ENCODE measurements around the gene RC3H2.
"Not testable (repeated sequence)": the region's sequence is repeated elsewhere in the genome, so short reads cannot be mapped to it uniquely, and the experiment has no call there.

The RC3H2 gene

DNA sequence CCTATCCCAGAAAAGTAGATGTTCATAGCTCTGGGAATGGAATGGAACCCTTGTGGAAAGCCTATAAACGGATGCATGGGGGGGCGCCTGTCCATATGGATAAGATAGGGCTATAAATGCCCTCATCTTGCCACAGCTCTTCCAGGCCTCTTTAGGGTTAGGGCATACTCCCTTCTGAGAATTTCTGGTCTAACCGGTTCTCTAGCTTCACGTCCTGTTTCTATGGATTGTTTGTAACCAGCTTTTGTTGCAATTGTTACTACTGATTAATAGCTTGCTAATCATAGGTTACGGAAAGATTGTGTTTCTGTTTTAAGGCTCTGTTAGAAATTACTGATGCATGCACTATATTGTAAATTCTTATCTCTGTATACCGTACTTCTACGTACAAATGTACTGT is 95.9 kb downstream of the RC3H2 start:
- H3K4me3 Mint-ChIP-seq; H3K27ac Mint-ChIP-seq; H3K9me3 Mint-ChIP-seq (ENCODE audit: low read depth); H3K27me3 Mint-ChIP-seq; H3K36me3 Mint-ChIP-seq: not testable (repeated sequence)
- H3K4me1 Mint-ChIP-seq (ENCODE audit: low read depth) = peaks cover 21% of the 10 kb centered on the region

DNA sequence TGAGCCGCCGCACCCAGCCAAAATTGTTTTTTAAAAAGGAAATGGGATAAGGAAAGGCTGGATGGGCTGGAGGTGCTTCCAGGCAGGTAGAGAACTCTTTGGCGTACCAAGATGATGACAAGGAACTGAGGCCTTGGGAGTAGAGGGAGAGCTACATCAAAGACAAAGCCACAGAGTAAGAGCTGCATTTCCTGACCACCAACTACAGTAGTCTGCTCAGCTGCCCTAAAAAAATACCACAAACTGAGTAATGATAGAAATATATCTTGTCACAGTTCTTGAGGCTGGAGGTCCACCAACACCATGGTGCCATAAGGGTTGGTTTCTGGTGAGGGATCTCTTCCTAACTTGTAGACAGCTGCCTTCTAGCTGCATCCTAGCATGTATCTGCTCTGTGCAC is 97.0 kb downstream of the RC3H2 start:
- no peak overlapping the region for H3K4me3 Mint-ChIP-seq

DNA sequence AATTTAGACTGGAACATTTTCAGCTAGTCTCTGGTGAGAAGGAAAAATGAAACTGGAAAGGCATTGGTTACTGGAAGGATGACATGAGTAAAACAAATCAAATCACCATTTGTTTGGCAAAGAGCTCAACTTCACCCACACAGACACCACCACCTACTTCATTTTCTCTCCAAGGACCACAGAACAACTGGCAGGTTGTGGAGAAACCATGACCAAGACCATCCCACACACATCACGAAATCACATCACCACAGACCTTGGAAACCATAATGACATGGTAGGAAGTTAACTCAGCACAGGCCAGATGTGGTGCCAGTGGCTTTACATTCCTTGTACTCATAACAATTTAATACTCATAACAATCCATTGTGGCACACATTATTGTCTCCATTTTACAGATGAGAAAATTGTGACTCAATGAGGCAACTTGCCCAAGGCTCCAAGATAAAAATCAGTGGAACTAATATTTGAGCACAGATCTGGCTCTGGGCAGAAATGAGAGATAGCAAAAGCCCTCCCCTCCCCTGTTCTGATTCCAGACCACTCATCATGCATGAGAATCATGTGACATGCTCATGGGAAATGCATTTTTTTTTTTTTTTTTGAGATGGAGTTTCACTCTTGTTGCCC is 97.8 kb downstream of the RC3H2 start:
- no peak overlapping the region for H3K4me3 Mint-ChIP-seq
- no peaks in the 10 kb centered on the region for H3K9me3 Mint-ChIP-seq (ENCODE audit: low read depth)
- peaks cover 8% of the 10 kb centered on the region for H3K36me3 Mint-ChIP-seq
- H3K27ac Mint-ChIP-seq = no peak overlapping the region
- H3K27me3 Mint-ChIP-seq = no peaks in the 10 kb centered on the region
- peaks cover 20% of the 10 kb centered on the region for H3K4me1 Mint-ChIP-seq (ENCODE audit: low read depth)

More for the DNA sequence above, 97.0 kb downstream of the RC3H2 start:
- Mint-ChIP-seq H3K9me3 (ENCODE audit: low read depth) (no peaks in the 10 kb centered on the region), H3K4me1 (ENCODE audit: low read depth) (peaks cover 20% of the 10 kb centered on the region), H3K36me3 (peaks cover 8% of the 10 kb centered on the region), H3K27me3 (no peaks in the 10 kb centered on the region), H3K27ac (no peak overlapping the region)

GRCh38 chr9:122806661-122807060 is 98.5 kb downstream of the RC3H2 start:
- H3K27me3 Mint-ChIP-seq = no peaks in the 10 kb centered on the region
- peaks cover 8% of the 10 kb centered on the region for H3K36me3 Mint-ChIP-seq
- no peak overlapping the region for H3K4me3 Mint-ChIP-seq
- H3K4me1 Mint-ChIP-seq (ENCODE audit: low read depth) = peaks cover 20% of the 10 kb centered on the region
- no peaks in the 10 kb centered on the region for H3K9me3 Mint-ChIP-seq (ENCODE audit: low read depth)
- H3K27ac Mint-ChIP-seq = no peak overlapping the region

- Mint-ChIP-seq H3K4me1 (ENCODE audit: low read depth) (no peaks in the 10 kb centered on the region), H3K9me3 (ENCODE audit: low read depth) (no peaks in the 10 kb centered on the region), H3K36me3 (peaks cover 3% of the 10 kb centered on the region), H3K27me3 (no peaks in the 10 kb centered on the region), H3K27ac (no peak within 1 kb of the TSS), H3K4me3 (no peak within 1 kb of the TSS)
Measured at GRCh38 chr9:122800066-122801060, 104.8 kb downstream of the RC3H2 start, which contains the start of gene OR1K1. OR1K1 (plus strand) TSS chr9:122800123; CDS start chr9:122800123, 0 bp downstream.

- no peaks in the 10 kb centered on the region for H3K27me3 Mint-ChIP-seq
- H3K27ac Mint-ChIP-seq = no peak overlapping the region
- H3K4me3 Mint-ChIP-seq = no peak overlapping the region
- no peaks in the 10 kb centered on the region for H3K4me1 Mint-ChIP-seq (ENCODE audit: low read depth)
- H3K36me3 Mint-ChIP-seq = peaks cover 5% of the 10 kb centered on the region
- H3K9me3 Mint-ChIP-seq (ENCODE audit: low read depth) = no peaks in the 10 kb centered on the region
Measured at GRCh38 chr9:122797316-122798063, 107.7 kb downstream of the RC3H2 start.

Data from activated naive CD8-positive, alpha-beta T cell (primary cell).